GM18520 (cell line): ENCODE results near the gene ZNF273.
"Not testable (repeated sequence)": the region's sequence is repeated elsewhere in the genome, so short reads cannot be mapped to it uniquely, and the experiment has no call there.

Experiments
- ATAC-seq: cut with Tn5 transposase; IDR thresholded peaks from one replicate; pipeline ENCODE4 v1.9.1; 2021; ENCODE audit not compliant: unreplicated experiment

Gene ZNF273

DNA sequence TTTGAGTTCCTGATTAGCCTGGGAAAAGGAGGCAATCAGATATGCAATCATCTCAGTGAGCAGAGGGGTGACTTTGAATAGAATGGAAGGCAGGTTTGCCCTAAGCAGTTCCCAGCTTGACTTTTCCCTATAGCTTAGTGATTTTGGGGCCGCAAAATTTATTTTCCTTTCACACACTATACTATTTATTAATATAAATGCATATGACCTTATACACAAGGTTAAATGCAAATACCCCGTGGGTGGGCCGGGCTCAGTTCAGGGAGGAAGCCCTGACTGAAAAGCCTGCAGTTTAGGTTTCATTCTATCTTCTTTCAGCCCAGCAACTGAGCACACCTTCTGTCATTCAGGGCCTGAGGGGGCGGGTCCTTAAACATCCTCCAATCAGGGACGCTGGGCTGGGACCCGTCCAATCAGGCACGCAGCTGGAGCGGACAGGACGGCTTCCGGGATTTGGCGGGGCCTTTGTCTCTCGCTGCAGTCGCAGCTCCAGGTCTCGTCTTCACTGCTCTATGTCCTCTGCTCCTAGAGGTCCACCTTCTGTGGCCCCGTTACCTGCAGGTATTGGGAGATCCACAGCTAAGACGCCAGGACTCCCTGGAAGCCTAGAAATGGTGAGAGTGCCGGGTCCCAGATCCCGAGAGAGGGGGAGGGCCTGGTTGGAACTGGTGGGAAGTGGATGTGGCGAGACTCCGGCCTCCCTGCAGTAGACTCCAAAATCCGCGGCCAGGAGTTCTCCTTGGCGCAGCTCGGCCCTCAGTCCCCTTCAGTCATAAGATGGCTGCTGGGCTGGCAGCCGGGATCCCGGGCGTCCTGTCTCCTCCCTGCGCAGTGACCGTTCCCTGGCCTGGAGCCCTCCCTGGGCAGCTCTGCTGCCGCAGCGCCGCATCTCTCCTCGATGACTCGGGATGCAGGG is at the start of gene ZNF273:
ZNF273 (plus strand) TSS at position 468 of the 916 bp plus-strand sequence; CDS start at position 513, 45 bp downstream.
- ATAC-seq, result peak; percentile 99

DNA sequence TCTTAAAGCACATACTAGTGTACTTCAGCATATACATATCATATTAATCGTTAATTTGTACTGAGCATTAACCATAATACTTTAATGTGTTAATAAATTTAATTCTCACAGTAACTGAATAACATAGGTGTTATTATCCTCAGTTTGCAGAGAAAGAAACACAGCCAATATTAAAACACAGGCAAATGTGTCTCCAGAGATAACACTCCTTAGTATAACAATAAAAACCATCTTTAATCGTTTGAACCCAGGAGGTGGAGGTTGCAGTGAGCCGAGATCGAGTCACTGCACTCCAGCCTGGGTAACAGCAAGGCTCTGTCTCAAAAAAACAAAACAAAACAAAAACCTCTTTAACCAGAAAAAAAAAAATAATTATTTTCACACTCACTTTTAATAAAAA is 49.4 kb upstream of the ZNF273 start:
- ATAC-seq, result no peak

DNA sequence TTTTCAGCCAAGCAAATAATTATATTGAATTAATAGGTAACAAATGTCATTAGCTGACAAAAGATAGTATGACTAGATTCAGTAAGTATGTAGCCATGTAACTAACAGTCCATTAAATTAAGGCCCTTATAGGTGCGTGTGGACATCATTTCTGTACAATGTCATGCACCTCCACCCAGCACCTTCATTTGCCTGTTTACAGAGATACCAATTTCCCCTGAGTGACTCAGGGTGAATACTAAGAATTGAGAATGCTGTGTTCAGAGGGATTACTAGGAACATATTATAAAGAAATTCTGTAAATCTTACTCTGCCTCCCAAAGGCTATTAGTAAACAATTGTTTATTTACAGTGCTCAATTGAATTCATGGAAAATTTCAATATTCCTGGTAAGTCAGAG is 48.1 kb upstream of the ZNF273 start:
- no peak for ATAC-seq

DNA sequence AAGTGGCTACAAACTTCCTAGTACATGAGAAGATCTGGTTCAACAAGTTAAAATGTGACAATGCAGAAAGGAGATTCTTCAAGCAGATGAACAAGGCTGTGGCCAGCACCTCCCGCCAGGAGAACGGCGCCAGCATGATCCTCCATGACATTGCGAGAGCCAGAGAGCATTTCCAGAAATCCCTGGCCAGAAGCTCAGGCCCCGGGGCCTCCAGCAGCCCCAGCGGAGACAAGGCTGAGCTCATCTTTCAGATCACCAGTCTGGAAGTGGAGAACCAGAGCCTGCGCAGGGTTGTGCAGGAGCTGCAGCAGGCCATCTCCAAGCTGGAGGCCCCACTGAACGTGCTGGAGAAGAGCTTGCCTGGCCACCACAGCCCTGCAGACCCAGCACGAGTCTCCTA is 40.1 kb upstream of the ZNF273 start:
- ATAC-seq, result no peak

DNA sequence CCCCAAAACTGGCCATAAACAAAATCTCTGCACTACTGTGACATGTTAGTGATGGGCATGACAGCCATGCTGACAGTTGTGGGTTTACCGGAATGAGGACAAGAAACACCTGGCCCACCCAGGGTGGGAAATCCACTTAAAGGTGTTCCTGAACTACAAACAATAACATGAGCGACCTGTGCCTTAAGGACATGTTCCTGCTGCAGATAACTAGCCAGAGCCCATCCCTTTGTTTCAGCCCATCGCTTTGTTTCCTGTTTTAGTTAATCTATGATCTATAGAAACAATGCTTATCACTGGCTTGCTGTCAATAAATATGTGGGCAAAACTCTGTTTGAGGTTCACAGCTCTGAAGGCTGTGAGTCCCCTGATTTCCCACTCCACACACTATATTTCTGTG is 39.5 kb upstream of the ZNF273 start:
- not testable (repeated sequence) for ATAC-seq

DNA sequence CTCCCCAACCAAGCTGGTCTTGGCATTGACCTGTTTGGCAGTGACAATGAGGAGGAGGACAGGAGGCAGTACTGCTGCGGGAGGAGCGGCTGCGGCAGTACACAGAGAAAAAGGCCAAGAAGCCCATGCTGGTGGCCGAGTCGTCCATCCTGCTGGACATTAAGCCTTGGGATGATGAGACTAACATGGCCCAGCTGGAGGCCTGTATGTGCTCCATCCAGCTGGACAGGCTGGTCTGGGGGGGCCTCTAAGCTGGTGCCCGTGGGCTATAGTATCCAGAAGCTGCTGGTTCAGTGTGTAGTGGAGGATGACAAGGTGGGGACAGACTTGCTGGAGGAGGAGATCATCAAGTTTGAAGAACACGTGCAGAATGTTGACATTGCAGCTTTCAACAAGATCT is 39.1 kb upstream of the ZNF273 start:
- no peak for ATAC-seq

DNA sequence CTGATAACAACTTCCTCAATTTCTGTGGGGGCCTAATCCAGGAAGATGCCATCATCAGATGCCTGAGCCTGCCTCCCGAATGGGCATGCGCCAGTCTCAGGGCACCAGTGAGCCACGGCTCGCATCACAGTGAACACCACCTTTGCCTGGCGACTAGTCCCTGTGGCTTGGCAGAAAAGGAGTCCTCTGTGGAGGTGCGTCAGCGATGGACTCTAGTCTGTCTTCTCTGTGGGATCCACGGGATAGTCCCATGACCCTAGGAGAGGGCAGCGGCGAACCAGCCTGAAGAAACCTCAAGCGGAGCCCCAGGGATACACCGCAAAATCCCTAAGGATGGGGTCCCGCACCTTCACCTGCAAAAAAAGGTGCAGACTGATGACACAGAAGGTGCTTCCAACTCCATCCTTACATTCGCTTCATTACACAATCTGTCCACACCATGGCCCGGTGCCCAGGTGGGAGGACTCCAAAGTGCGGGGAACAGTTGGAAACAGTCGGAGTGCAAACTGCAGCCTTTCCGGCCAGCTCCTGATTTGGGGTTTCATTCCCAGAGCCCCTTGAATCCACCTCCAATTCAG is 35.1 kb upstream of the ZNF273 start:
- no peak for ATAC-seq

DNA sequence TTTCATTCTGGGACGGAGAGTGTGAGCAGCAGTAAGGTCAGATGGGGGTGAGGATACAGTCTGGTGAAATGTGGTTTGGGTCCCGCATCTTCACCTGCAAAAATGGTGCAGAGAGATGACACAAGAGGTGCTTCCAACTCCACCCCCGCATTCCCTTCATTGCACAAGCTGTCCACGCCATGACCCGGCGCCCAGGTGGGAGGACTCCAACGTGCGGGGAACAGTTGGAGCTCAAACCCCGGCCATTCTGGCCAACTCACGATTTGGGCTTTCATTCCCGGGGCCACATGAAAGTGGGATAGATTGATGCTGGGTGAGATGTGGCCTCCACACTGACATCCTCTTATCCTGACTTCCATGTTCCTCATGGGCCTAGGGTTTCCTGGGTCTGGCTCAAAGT is 34.6 kb upstream of the ZNF273 start:
- no peak for ATAC-seq

DNA sequence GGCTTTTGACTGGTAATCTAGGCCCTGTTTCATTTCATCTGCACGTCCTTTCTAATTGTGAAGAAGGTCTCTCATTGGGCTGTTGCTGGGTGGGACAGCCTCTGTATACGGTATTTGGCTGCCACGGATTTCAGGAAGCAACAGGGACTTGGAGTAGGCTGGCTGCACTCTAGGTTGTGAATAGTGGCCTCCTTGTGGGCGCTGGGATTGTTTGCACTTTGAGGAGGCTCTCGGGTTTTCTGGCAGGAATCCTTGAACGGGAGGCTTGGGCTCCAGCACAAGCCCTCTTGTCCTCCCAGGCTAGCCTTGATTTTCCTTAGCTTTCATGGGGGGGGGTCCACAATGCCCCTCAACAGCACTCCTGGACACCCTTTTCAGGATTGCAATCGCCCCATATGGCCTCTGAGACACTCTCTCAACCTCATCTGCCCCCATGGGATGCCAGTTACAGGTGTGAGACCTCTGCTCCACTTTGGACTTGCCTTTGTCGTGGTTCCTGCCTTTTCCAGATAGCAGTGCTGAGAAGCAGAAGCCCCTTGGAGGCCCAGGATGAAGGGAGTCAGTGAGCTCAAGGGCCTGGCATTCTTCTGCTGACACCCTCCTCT is 33.9 kb upstream of the ZNF273 start:
- ATAC-seq, result no peak

DNA sequence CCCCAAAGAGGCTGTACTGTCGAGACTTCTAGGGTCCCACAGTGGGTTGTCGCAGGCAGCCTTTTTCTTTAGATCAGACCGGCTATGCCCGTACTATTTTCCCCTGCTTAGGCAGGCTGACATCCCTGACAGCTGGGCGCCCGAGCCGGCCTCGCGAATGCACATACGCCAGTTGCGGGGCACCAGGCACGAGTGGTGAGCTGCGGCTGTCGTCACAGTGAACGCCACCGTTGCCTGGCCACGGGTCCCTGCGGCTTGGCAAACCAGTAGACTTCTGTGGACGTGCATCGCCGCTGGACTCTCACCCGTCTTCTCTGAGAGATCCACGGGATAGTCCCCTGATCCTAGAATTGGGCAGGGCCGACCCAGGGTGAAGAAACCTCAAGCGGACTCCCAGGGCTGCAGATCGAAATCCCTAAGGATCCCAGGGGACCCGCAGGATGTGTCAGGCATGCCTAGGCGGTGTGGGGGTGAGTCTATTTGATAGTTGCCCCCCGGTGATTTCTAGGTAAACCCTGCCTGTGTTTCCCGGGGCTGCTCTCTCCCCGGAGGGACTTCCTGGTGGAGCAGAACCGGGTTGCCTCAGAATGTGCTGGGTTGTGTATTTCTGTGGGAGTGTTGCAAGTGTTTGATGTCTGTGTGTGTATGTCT is 33.0 kb upstream of the ZNF273 start:
- no peak for ATAC-seq

DNA sequence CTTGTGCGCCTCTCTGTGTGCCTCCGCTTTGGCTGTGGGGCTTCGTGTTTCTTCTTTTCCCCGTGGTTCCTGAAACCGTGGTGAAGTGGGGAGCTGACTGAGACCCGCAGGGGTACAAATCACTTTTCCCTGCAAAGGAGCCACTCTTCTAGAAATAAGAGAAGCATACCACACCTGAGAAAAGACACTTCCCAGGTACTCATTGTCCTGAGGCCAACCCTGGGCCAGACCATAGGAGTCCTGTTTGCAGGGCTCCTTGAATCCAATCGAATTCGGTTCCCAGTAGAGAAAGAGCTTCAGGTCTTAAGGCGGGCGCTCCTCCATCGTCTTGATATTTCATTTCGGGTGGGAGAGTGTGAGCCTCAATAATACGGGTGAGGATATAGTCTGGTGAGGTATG is 32.4 kb upstream of the ZNF273 start:
- ATAC-seq, result no peak

DNA sequence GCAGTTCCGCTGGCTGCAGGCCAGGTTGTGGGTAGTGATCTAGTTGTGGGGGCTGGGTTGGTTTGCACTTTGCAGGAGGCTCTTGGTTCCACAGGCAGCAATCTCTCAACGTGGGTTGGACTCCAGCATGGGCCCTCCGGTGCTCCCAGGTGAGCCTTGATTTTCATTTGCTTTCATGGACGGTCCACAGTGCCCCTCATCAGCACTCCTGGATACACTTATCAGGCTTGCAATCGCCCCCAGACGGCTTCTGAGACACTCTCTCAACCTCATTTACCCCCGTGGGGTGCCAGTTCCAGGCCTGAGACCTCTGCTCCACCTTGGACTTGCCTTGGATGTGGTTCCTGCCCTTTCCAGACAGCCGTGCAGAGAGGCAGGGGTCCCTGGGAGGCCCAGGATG is 31.3 kb upstream of the ZNF273 start:
- ATAC-seq, result no peak

DNA sequence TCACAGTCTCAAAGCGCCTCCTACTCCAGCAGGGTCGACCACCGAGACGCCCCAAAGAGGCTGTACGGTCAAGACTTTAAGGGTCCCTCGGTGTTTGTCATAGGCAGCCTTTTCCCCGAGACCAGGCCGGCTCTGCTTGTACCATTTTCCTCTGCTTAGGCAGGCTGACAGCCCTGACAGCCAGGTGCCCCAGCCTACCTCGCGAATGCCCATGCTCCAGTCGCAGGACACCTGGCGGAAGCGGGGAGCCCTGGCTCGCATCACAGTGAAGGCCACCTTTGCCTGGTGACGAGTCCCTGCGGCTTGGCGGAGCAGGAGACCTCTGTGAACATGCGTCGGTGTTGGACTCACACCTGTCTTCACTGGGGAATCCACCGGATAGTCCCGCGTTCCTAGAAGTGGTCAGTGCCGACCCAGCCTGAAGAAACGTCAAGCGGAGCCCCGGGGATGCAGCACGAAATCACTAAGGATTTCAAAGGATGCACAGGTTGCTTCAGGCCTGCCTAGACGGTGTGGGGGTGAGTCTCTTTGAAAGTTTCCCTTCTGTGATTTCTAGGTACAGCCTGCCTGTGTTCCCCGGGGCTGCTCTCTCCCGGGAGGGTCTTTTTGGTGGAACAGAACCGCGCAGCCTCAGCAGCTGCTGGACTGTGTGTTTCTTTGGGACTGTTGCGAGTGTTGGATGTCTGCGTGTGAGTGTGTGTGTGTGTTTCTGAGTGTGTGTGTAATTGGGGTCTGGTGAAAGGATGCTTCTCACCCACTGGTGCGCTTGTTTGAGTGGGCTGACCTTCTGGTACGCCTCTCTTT is 30.5 kb upstream of the ZNF273 start:
- no peak for ATAC-seq

DNA sequence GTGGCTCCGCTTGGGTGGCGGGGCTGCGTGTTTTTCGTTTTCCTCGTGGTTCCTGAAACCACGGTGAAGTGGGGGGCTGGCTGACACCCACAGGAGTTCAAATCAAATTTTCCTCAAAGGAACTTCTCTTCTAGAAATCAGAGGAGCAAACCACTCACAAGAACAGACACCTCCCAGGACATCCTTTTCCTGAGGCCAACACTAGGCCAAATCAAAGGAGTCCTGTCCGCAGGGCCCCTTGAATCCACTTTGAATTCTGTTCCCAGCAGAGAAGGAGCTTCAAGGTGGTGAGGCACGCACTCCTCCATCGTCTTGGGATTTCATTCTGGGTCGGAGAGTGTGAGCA is 29.9 kb upstream of the ZNF273 start:
- no peak for ATAC-seq

DNA sequence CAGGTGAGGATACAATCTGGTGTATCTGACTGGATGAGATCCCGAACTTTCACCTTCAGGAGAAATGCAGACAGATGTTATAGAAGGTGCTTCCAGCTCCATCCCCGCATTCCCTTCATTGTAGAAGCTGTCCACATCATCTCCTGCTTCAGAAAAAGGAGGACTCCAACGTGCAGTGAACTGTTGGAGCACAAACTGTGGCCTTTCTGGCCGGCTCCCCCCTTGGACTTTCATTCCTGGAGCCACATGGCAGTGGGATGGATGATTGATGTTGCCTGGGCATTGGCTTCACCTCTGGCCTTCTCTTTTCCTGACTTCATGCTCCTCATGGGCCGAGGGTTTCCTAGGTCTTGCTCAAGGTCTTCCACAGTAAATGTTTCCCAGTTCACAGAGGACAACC is 29.6 kb upstream of the ZNF273 start:
- no peak for ATAC-seq

DNA sequence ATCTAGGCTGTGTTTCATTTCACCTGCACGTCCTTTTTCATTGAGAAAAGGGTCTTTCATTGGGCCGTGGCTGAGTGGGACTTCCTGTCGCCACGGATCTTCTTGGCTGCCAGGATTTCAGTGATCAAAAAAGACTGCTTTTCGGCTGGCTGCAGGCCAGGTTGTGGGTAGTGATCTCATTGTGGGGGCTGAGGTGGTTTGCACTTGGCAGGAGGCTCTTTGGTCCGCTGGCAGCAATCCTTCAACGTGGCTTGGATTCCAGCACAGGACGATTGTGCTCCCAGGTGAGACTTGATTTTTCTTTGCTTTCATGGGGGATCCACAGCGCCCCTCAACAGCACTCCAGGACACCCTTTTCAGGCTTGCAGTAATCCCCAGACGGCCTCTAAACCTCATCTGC is 29.0 kb upstream of the ZNF273 start:
- no peak for ATAC-seq

DNA sequence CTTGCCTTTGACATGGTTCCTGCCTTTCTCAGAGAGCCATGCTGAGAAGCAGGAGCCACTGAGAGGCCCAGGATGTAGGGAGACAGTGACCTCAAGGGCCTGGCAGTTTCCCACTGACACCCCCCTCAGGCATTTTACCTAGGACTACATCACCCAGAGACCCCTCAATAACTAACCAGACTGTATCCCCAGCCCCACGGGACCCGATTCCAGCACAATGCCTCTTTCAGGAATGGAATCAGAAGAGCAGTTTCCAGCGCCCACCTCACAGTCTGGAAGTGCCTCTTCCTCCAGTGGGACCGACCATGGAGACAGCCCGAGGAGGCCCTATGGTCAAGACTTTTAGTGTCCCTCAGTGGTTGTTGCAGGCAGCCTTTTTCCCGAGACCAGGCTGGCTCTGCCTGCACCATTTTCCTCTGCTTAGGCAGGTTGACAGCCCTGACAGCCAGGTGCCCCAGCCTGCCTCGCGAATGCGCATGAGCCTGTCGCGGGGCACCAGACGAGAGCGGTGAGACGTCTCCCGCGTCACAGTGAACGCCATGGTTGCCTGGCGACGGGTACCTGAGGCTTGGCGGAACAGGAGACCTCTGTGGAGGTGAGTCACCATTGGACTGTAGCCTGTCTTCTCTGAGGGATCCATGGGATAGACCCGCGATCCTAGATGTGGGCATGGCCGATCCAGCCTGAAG is 28.4 kb upstream of the ZNF273 start:
- no peak for ATAC-seq

DNA sequence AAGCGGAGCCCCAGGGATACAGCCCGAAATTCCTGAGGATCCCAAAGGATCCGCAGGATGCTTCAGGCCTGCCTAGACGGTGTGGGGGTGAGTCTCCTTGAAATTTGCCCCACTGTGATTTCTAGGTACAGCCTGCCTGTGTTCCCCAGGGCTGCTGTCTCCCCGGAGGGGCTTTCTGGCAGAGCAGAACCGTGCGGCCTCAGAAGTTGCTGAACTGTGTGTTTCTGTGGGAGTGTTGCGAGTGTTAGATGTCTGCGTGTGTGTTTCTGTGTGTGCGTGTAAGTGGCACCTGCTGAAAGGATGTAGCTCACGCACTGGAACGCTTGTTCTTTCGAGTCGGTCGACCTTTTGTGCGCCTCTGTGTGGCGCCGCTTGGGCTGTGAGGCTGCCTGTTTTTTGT is 27.8 kb upstream of the ZNF273 start:
- no peak for ATAC-seq

DNA sequence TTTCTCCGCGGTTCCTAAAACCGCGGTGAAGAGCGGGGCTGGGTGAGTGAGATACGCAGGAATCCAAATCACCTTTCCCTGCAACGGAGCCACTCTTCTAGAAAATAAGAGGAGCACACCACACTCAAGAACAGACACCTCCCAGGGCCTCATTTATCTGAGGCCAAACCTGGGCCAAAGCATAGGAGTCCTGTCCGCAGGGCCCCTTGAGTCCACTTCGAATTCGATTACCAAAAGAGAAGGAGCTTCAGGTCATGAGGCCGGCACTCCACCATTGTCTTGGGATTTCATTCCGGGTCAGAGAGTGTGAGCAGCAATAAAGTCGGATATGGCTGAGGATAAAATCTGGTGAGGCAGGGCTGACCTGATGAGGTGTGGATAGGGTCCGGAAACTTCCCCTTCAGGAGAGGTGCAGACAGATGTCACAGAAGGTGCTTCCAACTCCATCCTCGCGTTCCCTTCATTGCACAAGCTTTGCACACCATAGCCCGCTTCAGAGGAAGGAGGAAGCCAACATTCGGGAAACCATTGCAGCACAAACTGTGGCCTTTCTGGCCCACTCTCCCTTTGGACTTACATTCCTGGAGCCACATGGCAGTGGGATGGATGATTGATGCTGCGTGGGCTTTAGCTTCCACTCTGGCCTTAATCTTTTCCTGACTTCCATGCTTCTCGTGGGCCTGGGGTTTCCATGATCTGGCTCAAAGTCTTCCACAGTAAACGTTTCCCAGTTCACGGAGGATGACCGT is 27.2 kb upstream of the ZNF273 start:
- no peak for ATAC-seq
